CD4-positive, alpha-beta T cell treated with Interferon alpha-2 for 1 hour (primary cell): ENCODE data around the gene LCN1.
"Not testable (repeated sequence)": the region's sequence is repeated elsewhere in the genome, so short reads cannot be mapped to it uniquely, and the experiment has no call there.

ENCODE experiments used
- DNase-seq, 2 donors: peaks; one replicate each; pipeline ENCODE4 v3.0.0-alpha.2; 2020 to 2022

The LCN1 gene

GRCh38 chr9:135524130-135524861, 3.1 kb downstream of the LCN1 start:
- no peak for DNase-seq

GRCh38 chr9:135525241-135526088, 4.2 kb downstream of the LCN1 start:
- no peak for DNase-seq

- DNase-seq, result no peak
Observed at GRCh38 chr9:135526089-135526729, 5.0 kb downstream of the LCN1 start.

- DNase-seq, result no peak
Observed at GRCh38 chr9:135526730-135527571, 5.7 kb downstream of the LCN1 start.

- DNase-seq, result not testable (repeated sequence)
Observed at GRCh38 chr9:135528842-135529435, 7.7 kb downstream of the LCN1 start.

- no peak for DNase-seq
Observed at GRCh38 chr9:135530146-135530545, 8.9 kb downstream of the LCN1 start.

GRCh38 chr9:135531096-135531495, 9.9 kb downstream of the LCN1 start:
- no peak for DNase-seq

- DNase-seq, result no peak
Observed at GRCh38 chr9:135533113-135533512, 11.9 kb downstream of the LCN1 start.

- no peak for DNase-seq
Observed at GRCh38 chr9:135533674-135534073, 12.4 kb downstream of the LCN1 start.

- not testable (repeated sequence) for DNase-seq
Observed at GRCh38 chr9:135534192-135534711, 13.0 kb downstream of the LCN1 start.

GRCh38 chr9:135534826-135535225, 13.6 kb downstream of the LCN1 start:
- not testable (repeated sequence) for DNase-seq

- not testable (repeated sequence) for DNase-seq
Observed at GRCh38 chr9:135535631-135536030, 14.4 kb downstream of the LCN1 start.

- DNase-seq, result no peak
Observed at GRCh38 chr9:135536216-135536615, 15.0 kb downstream of the LCN1 start.

GRCh38 chr9:135543262-135543894, 22.1 kb downstream of the LCN1 start:
- not testable (repeated sequence) for DNase-seq

GRCh38 chr9:135544981-135545635, 23.9 kb downstream of the LCN1 start:
- DNase-seq, result no peak

GRCh38 chr9:135545646-135546176, 24.5 kb downstream of the LCN1 start, which contains the start of gene OBP2A:
TSS of gene OBP2A (plus strand) at chr9:135546126. CDS start at chr9:135546181, 55 bp downstream.
- not testable (repeated sequence) for DNase-seq

- not testable (repeated sequence) for DNase-seq
Observed at GRCh38 chr9:135546792-135547617, 25.8 kb downstream of the LCN1 start.

- DNase-seq, result no peak
Observed at GRCh38 chr9:135547756-135548736, 26.8 kb downstream of the LCN1 start.
